Measurements from ENCODE around the gene GRK5.

GRCh38 chr10:119359025-119359424, 151.7 kb downstream of the GRK5 start:
- TF ChIP-seq CTCF (IDR thresholded peaks at IDR 0.05; ENCODE audit: low read depth, low read length) (no peak), EZH2phosphoT487 (IDR thresholded peaks at IDR 0.05; ENCODE audit: low read depth) (no peak)

Measured in OCI-LY3 (cell line).